T-helper 1 cell treated with Interleukin-12 subunit alpha and Interleukin-12 subunit beta and Interleukin-4 antibody, amounts not matched to agents 30 ng/mL and 1 ng/mL, for 36 hours (primary cell): ENCODE data around the gene STX11. TPM values are rescaled to one million over a fixed set of nuclear protein-coding genes. Genes with fewer than 3 reads are reported as not detected.

Source experiments
- total RNA-seq: library from RNA; stranded (reverse); gene quantifications from 2 replicates; pipeline ENCODE4 v1.2.3, GENCODE V29; 2022

The STX11 gene
- total RNA-seq, 1 donor from 2014 or later, result 26.8 TPM

Other genes starting within 250 kb of the STX11 start
- 5.8 and 8.8 TPM in 2 replicates for gene PLAGL1, start 142.3 kb upstream of the STX11 start, total RNA-seq
- gene SF3B5, start 54.9 kb upstream of the STX11 start, total RNA-seq, result 150 and 159 TPM in 2 replicates
- 132 and 135 TPM in 2 replicates for gene UTRN, start 134.8 kb downstream of the STX11 start, total RNA-seq